ENCODE measurements around the gene HCRTR2.

DNA sequence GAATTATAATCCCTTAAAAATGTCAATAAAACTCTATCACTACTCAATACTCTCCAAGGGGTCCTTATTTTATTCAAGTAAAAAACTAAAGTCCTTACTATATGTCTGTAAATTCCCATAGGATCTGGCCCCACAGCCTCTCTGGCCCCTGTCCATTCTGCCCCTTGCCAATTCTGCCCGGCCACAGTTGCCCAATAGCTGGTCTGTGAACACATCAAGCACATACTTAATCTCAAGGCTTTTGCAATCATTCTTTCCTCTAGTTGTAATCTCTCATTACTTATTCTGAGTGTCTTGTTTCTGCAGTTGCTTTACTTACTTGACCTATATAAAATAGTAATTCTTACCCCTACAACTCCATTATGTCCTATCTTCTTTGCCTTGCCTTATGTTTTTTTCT lies 130.4 kb downstream of the HCRTR2 start:
- TF ChIP-seq, protein P1, sequence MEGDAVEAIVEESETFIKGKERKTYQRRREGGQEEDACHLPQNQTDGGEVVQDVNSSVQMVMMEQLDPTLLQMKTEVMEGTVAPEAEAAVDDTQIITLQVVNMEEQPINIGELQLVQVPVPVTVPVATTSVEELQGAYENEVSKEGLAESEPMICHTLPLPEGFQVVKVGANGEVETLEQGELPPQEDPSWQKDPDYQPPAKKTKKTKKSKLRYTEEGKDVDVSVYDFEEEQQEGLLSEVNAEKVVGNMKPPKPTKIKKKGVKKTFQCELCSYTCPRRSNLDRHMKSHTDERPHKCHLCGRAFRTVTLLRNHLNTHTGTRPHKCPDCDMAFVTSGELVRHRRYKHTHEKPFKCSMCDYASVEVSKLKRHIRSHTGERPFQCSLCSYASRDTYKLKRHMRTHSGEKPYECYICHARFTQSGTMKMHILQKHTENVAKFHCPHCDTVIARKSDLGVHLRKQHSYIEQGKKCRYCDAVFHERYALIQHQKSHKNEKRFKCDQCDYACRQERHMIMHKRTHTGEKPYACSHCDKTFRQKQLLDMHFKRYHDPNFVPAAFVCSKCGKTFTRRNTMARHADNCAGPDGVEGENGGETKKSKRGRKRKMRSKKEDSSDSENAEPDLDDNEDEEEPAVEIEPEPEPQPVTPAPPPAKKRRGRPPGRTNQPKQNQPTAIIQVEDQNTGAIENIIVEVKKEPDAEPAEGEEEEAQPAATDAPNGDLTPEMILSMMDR (IDR thresholded peaks at IDR 0.05; ENCODE audit: low read depth, low read length, missing input control), result no peak
- TF ChIP-seq, protein P2, sequence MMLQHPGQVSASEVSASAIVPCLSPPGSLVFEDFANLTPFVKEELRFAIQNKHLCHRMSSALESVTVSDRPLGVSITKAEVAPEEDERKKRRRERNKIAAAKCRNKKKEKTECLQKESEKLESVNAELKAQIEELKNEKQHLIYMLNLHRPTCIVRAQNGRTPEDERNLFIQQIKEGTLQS (IDR thresholded peaks at IDR 0.05), result no peak
- TF ChIP-seq, protein P3, sequence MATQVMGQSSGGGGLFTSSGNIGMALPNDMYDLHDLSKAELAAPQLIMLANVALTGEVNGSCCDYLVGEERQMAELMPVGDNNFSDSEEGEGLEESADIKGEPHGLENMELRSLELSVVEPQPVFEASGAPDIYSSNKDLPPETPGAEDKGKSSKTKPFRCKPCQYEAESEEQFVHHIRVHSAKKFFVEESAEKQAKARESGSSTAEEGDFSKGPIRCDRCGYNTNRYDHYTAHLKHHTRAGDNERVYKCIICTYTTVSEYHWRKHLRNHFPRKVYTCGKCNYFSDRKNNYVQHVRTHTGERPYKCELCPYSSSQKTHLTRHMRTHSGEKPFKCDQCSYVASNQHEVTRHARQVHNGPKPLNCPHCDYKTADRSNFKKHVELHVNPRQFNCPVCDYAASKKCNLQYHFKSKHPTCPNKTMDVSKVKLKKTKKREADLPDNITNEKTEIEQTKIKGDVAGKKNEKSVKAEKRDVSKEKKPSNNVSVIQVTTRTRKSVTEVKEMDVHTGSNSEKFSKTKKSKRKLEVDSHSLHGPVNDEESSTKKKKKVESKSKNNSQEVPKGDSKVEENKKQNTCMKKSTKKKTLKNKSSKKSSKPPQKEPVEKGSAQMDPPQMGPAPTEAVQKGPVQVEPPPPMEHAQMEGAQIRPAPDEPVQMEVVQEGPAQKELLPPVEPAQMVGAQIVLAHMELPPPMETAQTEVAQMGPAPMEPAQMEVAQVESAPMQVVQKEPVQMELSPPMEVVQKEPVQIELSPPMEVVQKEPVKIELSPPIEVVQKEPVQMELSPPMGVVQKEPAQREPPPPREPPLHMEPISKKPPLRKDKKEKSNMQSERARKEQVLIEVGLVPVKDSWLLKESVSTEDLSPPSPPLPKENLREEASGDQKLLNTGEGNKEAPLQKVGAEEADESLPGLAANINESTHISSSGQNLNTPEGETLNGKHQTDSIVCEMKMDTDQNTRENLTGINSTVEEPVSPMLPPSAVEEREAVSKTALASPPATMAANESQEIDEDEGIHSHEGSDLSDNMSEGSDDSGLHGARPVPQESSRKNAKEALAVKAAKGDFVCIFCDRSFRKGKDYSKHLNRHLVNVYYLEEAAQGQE (IDR thresholded peaks at IDR 0.05), result no peak
- TF ChIP-seq HNF4A (conservative IDR thresholded peaks at IDR 0.05) (no peak), RAD21 (IDR thresholded peaks at IDR 0.05) (no peak), TAF1 (conservative IDR thresholded peaks at IDR 0.05) (no peak), RXRA (IDR thresholded peaks at IDR 0.05) (no peak), NR2F2 (IDR thresholded peaks at IDR 0.05) (no peak), JUND (IDR thresholded peaks at IDR 0.05) (no peak), GABPA (IDR thresholded peaks at IDR 0.05 in 1 of 2, conservative IDR thresholded peaks at IDR 0.05 in 1 of 2) (no peak)

Measured in liver (tissue), 3 donors.